GM21526 (cell line): Measurements from ENCODE around the gene SUPV3L1.

Experiments used
- ATAC-seq: cut with Tn5 transposase; IDR thresholded peaks from one replicate; pipeline ENCODE4 v1.9.1; 2021; ENCODE audit warnings: moderate library complexity; ENCODE audit not compliant: unreplicated experiment, low FRiP score

Gene SUPV3L1

DNA sequence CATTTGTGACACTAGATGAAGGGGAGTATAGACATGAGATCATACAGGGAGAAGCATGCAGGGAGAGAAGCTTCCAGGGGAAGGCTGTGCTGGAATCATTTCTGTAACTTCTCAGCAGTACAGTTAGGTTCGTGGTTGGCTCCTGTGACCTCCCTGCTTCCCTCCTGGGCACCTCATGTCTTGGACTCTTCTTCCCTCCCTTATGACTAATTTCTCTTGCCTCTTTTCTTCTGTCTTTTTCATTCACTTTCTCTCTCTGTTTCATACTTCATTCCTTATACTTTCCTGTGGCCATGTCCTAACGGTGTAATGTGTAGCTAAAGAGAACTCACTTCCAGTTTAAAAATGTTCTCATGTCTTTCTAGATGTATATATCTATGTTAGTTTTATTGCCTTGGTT, 21.0 kb downstream of the SUPV3L1 start:
- ATAC-seq = no peak

DNA sequence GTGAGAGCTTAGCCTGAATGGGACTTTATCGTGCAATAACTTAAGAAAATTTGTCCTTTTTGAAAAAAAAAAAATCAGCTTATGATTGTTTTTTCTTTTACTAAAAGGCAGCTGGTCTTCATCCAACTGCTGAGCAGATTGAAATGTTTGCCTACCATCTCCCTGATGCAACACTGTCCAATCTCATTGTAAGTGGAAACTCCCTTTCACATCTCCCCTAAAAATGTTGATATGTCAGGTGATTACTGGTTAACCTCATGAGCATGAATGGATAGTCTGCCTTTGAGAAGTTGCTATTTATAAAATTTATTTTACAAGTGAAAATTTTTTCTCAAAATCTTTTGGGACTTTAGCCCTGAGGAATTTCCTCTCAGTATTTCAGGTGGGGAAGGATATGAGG, 22.3 kb downstream of the SUPV3L1 start:
- ATAC-seq = no peak

DNA sequence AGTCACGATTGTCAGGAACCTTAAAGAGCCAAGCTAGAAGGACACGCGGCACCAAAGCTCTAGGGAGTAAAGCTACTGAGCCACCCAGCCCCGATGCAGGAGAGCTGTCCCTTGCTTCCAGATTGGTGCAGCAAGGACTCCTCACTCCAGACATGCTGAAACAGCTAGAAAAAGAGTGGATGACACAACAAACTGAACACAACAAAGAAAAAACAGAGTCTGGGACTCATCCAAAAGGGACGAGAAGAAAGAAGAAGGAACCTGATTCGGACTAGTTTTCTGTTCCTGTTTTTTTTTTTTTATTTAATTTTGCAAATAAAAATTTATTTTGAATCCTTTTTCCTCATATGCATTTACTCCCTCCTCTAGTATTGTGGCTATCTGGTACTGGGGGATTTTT, 28.7 kb downstream of the SUPV3L1 start:
- ATAC-seq = no peak

DNA sequence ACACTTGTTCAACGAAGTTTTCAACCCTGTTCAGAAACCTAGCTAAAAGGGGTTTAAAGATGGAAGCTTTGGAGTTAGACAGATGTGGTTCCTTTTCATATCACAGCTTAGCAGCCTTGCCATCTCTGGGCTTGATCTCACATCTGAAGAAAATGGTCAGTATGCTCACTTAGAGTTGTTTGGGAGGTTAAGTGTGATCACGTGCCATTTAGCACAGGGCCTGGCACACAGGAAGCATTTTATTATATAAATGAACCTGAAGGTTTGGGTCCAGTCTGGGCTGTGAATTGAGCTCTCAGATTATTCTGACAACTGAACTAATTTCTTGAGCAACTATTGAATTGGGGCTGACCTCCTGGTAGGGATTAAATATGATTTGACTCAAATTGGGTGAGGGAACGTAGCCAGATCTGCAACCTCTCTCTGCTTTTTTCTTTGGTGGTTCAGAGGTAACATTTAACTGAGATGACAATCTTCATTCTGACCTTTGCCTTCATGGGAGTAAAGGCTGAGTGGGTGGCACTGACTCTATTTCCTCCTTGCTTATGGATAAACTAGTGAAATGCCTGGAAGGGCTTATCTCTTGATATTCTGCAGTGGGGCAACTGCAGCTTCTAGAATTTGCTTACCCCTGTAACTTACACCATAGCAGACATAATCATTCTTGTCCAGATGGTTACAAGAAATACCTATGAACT, 29.9 kb downstream of the SUPV3L1 start:
- no peak for ATAC-seq

GRCh38 chr10:69211104-69211503, 31.1 kb downstream of the SUPV3L1 start:
- ATAC-seq = no peak

DNA sequence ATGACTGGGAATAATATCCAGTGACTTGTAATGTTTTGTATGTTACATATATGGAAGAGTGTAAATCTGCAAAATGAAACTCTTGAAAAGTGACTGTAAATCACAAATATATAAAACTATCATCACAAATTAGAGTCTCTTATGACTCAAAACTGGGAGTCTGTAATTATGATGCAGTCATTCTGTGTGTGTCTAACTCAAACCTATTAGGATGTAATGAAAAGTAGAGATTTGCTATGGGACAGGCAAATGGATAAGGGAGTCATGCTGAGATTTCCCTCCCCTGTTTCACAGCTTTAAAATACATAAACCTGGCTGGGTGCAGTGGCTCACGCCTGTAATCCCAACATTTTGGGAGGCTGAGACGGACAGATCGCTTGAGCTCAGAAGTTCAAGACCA, 31.5 kb downstream of the SUPV3L1 start:
- no peak for ATAC-seq

- no peak for ATAC-seq
Observed at GRCh38 chr10:69213591-69214311, 33.7 kb downstream of the SUPV3L1 start.

DNA sequence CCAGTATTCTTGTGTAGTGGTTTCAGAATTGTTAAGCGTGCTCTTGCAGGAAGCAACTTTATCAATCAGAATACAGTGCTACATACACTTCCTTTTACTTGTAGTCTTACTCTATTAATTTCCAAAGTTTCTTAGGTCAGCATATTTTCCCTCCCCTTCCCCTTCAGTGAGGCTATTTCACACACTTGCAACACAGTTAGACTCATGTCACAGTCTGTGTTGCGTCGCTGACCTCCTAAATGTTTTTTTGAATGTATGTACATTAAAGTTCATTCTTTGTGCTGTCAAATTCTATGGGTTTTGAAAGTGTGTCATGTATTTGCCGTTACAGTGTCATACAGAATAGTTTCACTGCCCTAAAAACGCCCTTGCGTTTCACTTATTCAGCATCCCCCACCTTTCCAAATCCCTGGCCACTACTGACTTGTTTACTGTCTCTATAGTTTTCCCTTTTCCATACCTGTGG, 34.7 kb downstream of the SUPV3L1 start:
- ATAC-seq = no peak

- ATAC-seq = no peak
Observed at GRCh38 chr10:69215405-69216171, 35.6 kb downstream of the SUPV3L1 start.

- no peak for ATAC-seq
Observed at GRCh38 chr10:69216577-69217118, 36.6 kb downstream of the SUPV3L1 start.

DNA sequence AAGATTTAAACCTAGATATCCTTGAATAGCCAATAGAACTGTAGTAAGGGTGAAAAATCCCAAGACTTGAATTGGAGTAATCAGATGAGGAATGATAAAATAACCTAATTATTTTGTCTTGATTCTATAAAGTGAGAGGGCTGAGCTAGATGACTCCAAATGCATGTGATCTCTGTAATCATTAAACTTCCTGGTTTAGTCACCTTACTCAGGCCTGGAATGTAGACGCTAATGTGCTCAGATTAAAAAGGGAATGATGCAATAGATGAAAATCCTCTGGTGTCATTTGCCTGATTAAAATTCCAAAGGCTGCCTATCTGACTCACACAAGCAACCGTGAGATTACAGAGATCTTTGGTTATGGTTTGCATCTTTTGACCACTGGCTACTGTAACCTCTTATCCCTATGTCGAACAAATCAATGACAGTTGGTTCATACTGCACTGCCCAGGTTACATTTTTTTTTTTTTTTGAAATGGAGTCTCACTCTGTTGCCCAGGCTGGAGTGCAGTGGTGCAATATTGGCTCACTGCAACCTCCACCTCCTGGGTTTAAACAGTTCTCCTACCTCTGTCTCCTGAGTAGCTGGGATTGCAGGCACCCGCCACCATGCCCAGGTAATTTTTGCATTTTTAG, 37.2 kb downstream of the SUPV3L1 start:
- no peak for ATAC-seq

DNA sequence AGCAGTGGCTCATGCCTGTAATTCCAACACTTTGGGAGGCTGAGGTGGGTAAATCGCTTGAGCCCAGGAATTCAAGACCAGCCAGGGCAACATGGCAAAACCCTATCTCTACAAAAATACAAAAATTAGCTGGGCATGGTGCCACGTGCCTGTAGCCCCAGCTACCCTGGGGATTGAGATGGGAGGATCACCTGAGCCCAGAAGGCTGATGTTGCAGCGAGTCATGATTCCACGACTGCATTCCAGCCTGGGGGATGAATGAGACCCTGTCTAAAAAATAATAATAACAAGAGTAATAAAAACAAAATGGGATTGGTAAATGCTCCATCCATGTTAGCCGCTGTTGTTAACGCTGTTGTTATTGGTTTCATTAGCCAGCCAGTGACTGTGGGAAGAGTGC, 38.8 kb downstream of the SUPV3L1 start:
- ATAC-seq = no peak

- no peak for ATAC-seq
Observed at GRCh38 chr10:69220041-69220451, 40.0 kb downstream of the SUPV3L1 start, which contains the start of gene HKDC1. Gene HKDC1 (plus strand): TSS chr10:69220332. CDS start chr10:69220436, 104 bp downstream.

DNA sequence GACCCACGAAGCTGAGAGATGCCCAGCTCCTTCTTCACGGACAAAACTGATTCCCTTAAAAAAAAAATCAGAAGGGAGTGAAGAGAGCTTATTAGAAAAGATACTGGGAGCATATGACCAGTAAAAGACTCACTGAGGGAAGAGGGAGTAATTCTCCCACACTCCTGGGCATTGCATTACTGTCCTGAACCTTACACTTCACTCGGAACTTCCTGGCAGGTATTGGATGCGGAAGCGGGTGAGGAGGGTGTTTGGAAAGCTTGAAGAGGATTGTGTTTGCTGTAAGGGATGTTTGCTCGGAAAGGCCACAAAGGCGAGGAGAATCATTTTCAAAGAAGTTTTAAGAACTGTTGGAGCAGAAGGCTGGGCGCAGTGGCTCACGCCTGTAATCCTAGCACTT, 40.5 kb downstream of the SUPV3L1 start:
- no peak for ATAC-seq

- ATAC-seq = peak; percentile 94
Observed at GRCh38 chr10:69222157-69223027, 42.4 kb downstream of the SUPV3L1 start.

DNA sequence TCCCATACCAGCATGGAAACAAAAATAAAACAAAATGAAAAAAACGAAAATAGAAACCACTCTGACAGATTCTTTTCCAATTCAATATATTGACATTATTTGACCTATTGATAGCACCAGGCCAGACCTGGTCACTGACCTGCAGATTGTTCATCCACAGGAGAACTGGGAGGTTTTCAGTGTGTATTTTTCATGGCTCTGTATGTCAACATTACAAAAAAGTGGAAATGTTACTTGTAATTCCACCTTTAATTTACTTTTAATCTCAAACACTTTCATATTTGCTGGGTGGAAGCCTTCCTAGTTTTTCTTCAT, 43.0 kb downstream of the SUPV3L1 start:
- peak; percentile 5 for ATAC-seq

DNA sequence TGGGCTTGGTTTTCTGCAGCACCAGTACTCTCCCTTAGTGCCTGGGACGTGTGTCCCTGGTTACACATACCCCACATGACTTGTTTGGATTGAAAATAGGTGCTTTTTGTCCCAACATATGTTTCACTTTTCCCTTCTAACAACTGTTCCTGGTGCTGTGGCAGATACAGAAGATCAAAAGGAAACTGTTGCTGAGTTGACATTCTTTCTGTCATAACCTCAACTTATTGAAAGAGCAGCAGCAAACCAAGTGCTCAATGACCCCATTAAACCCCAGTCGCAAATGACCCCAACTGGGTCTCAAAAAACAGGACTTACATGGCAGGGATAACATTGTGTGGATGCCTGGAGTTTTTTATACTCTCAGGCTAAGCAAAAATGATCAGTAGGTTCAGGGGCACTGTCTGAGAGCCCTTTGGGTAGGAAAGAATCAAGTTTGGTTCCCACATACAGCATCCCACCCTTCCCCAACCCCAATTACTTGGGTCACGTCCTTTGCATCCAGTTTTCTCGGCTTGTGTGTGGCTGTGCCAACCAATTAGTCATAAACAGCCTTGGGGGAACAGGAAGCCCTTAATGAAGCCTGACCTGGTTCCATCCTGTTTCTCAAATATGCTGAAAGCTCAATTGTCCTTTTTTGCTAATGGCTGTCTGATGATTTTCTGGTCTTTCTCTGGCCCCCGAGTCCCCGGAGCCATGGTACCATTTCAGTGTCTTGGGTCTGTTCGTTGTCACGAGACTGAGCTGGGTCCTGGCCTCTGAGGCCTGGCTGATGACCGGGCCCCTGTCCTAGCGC, 45.0 kb downstream of the SUPV3L1 start:
- ATAC-seq = no peak

DNA sequence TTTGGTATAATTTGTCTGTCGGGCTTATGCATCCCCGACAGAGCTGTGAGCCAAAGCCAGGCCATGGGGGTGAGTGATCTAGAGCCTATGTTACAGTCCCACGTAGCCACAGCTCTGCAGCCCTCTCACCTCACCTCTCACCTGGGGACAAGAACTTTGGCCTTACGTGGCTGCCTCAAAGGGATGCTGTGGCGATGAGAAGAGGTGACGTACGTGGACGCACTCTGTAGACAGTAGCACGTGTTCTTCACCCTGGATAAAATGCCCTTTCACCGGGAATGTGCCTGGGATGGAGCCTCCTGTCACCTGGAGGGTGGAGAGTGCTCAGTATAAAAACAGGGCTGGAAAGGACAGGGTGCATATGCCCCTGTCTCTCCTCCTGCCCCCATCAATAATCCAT, 45.6 kb downstream of the SUPV3L1 start:
- ATAC-seq = no peak

GRCh38 chr10:69226919-69227450, 47.0 kb downstream of the SUPV3L1 start:
- ATAC-seq = no peak
